ENCODE measurements around the gene CLCF1. TPM values are rescaled to one million over a fixed set of nuclear protein-coding genes. Genes with fewer than 3 reads are reported as not detected.

The CLCF1 gene
- total and polyA plus RNA-seq, 10 of the 15 experiments (the other 5 are each of a cell fraction or from before 2014, with no cell fraction given), result 0.16 to 2.1 (median 0.63) TPM; not detected in 1

GRCh38 chr11:67382276-67383136, 9.1 kb upstream of the CLCF1 start (continued):
- TF ChIP-seq REST (IDR thresholded peaks at IDR 0.05; ENCODE audit: low read depth, low read length) (no peak), CUX1 (IDR thresholded peaks at IDR 0.05; ENCODE audit: insufficient replicate concordance, low read depth, low read length) (no peak), ZNF24 (IDR thresholded peaks at IDR 0.05) (no peak), ZNF592 (IDR thresholded peaks at IDR 0.05) (no peak), SRF (IDR thresholded peaks at IDR 0.05; ENCODE audit: low read depth in 2 of 2, low read length in 2 of 2) (no peak), KLF5 (IDR thresholded peaks at IDR 0.05; ENCODE audit: partially characterized antibody) (no peak), MLLT1 (IDR thresholded peaks at IDR 0.05) (0 out of 2 replicates have a peak, but pooled peaks have one; percentile 29), ZBED1 (IDR thresholded peaks at IDR 0.05; ENCODE audit: borderline replicate concordance) (no peak), SREBF2 (IDR thresholded peaks at IDR 0.05; ENCODE audit: low read length) (no peak), POLR2AphosphoS2 (IDR thresholded peaks at IDR 0.05; ENCODE audit: low read depth, low read length) (no peak)
